HepG2 (cell line): Measurements from ENCODE around the gene SMIM45.

Experiments used
- CCAR2 ChIP-seq: fragments of 200-400 bp; formaldehyde crosslinking; optimal IDR thresholded peaks from 2 replicates; pipeline ENCODE3; 2018; ENCODE audit warnings: low read depth, mild to moderate bottlenecking, low read length, moderate library complexity
- DMAP1 ChIP-seq: IDR thresholded peaks from 2 replicates; pipeline ENCODE4 v1.6.1; 2016
- GATA4 ChIP-seq: sonication (generic); IDR thresholded peaks from 2 replicates; pipeline ENCODE4 v1.6.1; 2016; ENCODE audit warnings: antibody characterized with exemption, low read depth, borderline replicate concordance
- HNF4G ChIP-seq, 2 experiments: sonication (generic) in 1 of 2; formaldehyde crosslinking in 1 of 2; IDR thresholded peaks; 2 replicates each; pipeline versions ENCODE4 v1.4.0 to v1.6.1; 2011 to 2020; ENCODE audit warnings: borderline replicate concordance in 2 of 2, low read depth in 2 of 2, mild to moderate bottlenecking in 2 of 2, low read length in 1 of 2, missing genetic modification reagents in 1 of 2, moderate library complexity in 1 of 2
- HNRNPLL ChIP-seq: fragments of 200-400 bp; formaldehyde crosslinking; IDR thresholded peaks from 2 replicates; pipeline ENCODE4 v1.6.1; 2017; ENCODE audit warnings: mild to moderate bottlenecking, low read depth, low read length; ENCODE audit not compliant: poor library complexity, severe bottlenecking
- IKZF4 ChIP-seq: sonication (generic); formaldehyde crosslinking; IDR thresholded peaks from 2 replicates; pipeline ENCODE4 v1.5.1; 2020; ENCODE audit warnings: borderline replicate concordance, mild to moderate bottlenecking, low read depth, missing genetic modification reagents; ENCODE audit errors: not compliant biosample characterization
- MBNL3 ChIP-seq: fragments of 250-450 bp; sonication (Bioruptor Pico); conservative IDR thresholded peaks from 2 replicates; pipeline ENCODE4 v1.8.0; 2022; ENCODE audit warnings: mild to moderate bottlenecking, inconsistent platforms
- MED13 ChIP-seq: sonication (generic); formaldehyde crosslinking; IDR thresholded peaks from 2 replicates; pipeline ENCODE4 v1.5.0; 2020; ENCODE audit warnings: missing genetic modification reagents
- NFYB ChIP-seq: sonication (generic); formaldehyde crosslinking; IDR thresholded peaks from 2 replicates; pipeline ENCODE4 v1.4.0; 2020; ENCODE audit warnings: missing genetic modification reagents
- ZFP37 ChIP-seq: sonication (generic); formaldehyde crosslinking; IDR thresholded peaks from 2 replicates; pipeline ENCODE4 v1.4.0; 2020; ENCODE audit warnings: missing genetic modification reagents, borderline replicate concordance
- ZNF124 ChIP-seq: sonication (generic); formaldehyde crosslinking; IDR thresholded peaks from 2 replicates; pipeline ENCODE4 v1.4.0; 2020; ENCODE audit warnings: missing genetic modification reagents
- ZNF33A ChIP-seq: sonication (generic); formaldehyde crosslinking; IDR thresholded peaks from 2 replicates; pipeline ENCODE4 v1.5.1; 2020; ENCODE audit warnings: missing genetic modification reagents, mild to moderate bottlenecking, moderate library complexity, borderline replicate concordance
- ZNF530 ChIP-seq: sonication (generic); formaldehyde crosslinking; IDR thresholded peaks from 2 replicates; pipeline ENCODE4 v1.5.0; 2020; ENCODE audit warnings: low read depth, mild to moderate bottlenecking, missing genetic modification reagents
- ZNF550 ChIP-seq: sonication (generic); formaldehyde crosslinking; IDR thresholded peaks from 2 replicates; pipeline ENCODE4 v1.4.0; 2020; ENCODE audit warnings: mild to moderate bottlenecking, missing genetic modification reagents, borderline replicate concordance
- TF ChIP-seq, protein P1 (sequence below): sonication (generic); formaldehyde crosslinking; IDR thresholded peaks from 2 replicates; pipeline ENCODE4 v1.5.0; 2020; ENCODE audit warnings: mild to moderate bottlenecking, missing genetic modification reagents, borderline replicate concordance
- TF ChIP-seq, protein P2 (sequence below): IDR thresholded peaks from 2 replicates; pipeline ENCODE4 v1.6.1; 2016; ENCODE audit warnings: low read depth, missing genetic modification reagents, missing compliant biosample characterization
- TF ChIP-seq, protein P3 (sequence below): sonication (generic); formaldehyde crosslinking; IDR thresholded peaks from 2 replicates; pipeline ENCODE4 v1.4.0; 2020; ENCODE audit warnings: missing genetic modification reagents

Gene SMIM45

DNA sequence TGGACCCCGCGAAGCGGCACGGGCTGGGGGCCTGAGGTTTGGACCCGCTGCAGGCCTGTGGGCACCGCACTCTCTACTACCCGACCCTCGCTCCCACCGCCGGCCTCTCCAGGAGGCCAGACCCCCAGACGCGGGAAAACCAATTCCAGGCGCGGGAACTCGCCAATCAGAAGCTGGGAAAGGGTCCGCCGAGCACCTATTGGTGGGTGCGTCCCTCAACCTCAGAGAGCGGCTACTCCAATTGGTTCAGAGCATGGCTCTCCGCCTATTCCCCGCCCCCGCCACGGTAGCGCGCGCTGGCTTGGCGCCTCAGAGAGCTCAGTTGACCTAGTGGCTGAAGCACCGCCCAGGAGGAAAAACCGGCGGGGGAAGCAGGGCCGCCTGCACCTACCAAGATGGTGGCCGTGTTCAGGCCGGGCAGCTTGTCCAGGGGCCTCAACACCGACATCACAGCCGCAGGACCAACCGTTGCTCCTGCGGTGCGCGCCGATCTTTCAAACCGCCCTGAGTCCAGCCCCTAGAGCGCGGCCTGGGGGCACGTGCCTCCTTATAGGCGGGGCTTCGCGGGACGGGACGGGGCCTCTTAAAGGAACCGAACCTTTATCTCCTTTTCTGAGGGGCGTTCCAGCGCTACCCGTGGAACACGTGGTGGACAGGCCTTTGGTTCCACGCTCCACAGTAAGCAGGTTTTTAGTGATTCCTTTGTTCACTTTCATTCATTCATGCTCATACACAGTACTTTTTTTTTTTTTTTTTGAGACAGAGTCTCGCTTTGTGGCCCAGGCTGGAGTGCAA, 5.1 kb upstream of the SMIM45 start, which contains the start of gene CENPM (continued):
- TF ChIP-seq IKZF4 (peak; percentile 36), MED13 (peak; percentile 74; the same call in 1 of the 2 replicates), CCAR2 (no peak), HNF4G (IDR thresholded peaks at IDR 0.05; ENCODE audit: borderline replicate concordance, low read depth, low read length) (peak; percentile 10; the same call in 1 of the 2 replicates), HNF4G (CRISPR knock-in tag; IDR thresholded peaks at IDR 0.05; ENCODE audit: borderline replicate concordance, low read depth) (no peak), ZNF33A (CRISPR knock-in tag) (no peak), MBNL3 (no peak), ZFP37 (CRISPR knock-in tag) (no peak), ZNF530 (CRISPR knock-in tag) (no peak), DMAP1 (peak; percentile 93), ZNF124 (no peak), HNRNPLL (peak; percentile 67), ZNF550 (no peak), GATA4 (no peak), NFYB (CRISPR knock-in tag) (peak; percentile 99)
- TF ChIP-seq, protein P1, sequence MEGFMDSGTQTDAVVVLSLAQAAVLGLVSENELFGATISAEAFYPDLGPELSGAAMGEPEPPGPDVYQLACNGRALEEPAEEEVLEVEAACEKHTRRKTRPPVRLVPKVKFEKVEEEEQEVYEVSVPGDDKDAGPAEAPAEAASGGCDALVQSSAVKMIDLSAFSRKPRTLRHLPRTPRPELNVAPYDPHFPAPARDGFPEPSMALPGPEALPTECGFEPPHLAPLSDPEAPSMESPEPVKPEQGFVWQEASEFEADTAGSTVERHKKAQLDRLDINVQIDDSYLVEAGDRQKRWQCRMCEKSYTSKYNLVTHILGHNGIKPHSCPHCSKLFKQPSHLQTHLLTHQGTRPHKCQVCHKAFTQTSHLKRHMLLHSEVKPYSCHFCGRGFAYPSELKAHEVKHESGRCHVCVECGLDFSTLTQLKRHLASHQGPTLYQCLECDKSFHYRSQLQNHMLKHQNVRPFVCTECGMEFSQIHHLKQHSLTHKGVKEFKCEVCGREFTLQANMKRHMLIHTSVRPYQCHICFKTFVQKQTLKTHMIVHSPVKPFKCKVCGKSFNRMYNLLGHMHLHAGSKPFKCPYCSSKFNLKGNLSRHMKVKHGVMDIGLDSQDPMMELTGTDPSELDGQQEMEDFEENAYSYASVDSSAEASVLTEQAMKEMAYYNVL = no peak
- TF ChIP-seq, protein P2, sequence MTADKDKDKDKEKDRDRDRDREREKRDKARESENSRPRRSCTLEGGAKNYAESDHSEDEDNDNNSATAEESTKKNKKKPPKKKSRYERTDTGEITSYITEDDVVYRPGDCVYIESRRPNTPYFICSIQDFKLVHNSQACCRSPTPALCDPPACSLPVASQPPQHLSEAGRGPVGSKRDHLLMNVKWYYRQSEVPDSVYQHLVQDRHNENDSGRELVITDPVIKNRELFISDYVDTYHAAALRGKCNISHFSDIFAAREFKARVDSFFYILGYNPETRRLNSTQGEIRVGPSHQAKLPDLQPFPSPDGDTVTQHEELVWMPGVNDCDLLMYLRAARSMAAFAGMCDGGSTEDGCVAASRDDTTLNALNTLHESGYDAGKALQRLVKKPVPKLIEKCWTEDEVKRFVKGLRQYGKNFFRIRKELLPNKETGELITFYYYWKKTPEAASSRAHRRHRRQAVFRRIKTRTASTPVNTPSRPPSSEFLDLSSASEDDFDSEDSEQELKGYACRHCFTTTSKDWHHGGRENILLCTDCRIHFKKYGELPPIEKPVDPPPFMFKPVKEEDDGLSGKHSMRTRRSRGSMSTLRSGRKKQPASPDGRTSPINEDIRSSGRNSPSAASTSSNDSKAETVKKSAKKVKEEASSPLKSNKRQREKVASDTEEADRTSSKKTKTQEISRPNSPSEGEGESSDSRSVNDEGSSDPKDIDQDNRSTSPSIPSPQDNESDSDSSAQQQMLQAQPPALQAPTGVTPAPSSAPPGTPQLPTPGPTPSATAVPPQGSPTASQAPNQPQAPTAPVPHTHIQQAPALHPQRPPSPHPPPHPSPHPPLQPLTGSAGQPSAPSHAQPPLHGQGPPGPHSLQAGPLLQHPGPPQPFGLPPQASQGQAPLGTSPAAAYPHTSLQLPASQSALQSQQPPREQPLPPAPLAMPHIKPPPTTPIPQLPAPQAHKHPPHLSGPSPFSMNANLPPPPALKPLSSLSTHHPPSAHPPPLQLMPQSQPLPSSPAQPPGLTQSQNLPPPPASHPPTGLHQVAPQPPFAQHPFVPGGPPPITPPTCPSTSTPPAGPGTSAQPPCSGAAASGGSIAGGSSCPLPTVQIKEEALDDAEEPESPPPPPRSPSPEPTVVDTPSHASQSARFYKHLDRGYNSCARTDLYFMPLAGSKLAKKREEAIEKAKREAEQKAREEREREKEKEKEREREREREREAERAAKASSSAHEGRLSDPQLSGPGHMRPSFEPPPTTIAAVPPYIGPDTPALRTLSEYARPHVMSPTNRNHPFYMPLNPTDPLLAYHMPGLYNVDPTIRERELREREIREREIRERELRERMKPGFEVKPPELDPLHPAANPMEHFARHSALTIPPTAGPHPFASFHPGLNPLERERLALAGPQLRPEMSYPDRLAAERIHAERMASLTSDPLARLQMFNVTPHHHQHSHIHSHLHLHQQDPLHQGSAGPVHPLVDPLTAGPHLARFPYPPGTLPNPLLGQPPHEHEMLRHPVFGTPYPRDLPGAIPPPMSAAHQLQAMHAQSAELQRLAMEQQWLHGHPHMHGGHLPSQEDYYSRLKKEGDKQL (CRISPR knock-in tag) = peak; percentile 20; the same call in 1 of the 2 replicates
- TF ChIP-seq, protein P3, sequence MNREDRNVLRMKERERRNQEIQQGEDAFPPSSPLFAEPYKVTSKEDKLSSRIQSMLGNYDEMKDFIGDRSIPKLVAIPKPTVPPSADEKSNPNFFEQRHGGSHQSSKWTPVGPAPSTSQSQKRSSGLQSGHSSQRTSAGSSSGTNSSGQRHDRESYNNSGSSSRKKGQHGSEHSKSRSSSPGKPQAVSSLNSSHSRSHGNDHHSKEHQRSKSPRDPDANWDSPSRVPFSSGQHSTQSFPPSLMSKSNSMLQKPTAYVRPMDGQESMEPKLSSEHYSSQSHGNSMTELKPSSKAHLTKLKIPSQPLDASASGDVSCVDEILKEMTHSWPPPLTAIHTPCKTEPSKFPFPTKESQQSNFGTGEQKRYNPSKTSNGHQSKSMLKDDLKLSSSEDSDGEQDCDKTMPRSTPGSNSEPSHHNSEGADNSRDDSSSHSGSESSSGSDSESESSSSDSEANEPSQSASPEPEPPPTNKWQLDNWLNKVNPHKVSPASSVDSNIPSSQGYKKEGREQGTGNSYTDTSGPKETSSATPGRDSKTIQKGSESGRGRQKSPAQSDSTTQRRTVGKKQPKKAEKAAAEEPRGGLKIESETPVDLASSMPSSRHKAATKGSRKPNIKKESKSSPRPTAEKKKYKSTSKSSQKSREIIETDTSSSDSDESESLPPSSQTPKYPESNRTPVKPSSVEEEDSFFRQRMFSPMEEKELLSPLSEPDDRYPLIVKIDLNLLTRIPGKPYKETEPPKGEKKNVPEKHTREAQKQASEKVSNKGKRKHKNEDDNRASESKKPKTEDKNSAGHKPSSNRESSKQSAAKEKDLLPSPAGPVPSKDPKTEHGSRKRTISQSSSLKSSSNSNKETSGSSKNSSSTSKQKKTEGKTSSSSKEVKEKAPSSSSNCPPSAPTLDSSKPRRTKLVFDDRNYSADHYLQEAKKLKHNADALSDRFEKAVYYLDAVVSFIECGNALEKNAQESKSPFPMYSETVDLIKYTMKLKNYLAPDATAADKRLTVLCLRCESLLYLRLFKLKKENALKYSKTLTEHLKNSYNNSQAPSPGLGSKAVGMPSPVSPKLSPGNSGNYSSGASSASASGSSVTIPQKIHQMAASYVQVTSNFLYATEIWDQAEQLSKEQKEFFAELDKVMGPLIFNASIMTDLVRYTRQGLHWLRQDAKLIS (CRISPR knock-in tag) = no peak
